ENCODE measurements around the gene CTTNBP2.

DNA sequence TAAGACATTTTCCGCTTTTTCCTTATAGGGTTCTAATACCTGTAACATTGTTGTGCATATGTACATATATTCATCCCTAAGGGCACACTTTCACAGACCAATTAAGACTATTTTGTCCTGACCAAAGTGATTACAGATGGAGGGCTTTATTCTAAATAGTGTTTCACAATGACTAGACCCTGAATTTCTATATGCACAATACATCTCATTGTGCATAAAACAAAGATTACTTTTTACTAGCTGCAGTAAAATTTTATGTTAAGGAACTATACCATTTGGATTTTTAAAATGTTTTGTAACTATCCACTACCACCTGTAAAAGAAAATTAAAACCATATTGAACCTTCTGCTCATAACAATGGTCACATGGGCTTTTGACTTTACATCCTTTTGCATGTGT lies 87.8 kb downstream of the CTTNBP2 start:
- TF ChIP-seq, protein P1, sequence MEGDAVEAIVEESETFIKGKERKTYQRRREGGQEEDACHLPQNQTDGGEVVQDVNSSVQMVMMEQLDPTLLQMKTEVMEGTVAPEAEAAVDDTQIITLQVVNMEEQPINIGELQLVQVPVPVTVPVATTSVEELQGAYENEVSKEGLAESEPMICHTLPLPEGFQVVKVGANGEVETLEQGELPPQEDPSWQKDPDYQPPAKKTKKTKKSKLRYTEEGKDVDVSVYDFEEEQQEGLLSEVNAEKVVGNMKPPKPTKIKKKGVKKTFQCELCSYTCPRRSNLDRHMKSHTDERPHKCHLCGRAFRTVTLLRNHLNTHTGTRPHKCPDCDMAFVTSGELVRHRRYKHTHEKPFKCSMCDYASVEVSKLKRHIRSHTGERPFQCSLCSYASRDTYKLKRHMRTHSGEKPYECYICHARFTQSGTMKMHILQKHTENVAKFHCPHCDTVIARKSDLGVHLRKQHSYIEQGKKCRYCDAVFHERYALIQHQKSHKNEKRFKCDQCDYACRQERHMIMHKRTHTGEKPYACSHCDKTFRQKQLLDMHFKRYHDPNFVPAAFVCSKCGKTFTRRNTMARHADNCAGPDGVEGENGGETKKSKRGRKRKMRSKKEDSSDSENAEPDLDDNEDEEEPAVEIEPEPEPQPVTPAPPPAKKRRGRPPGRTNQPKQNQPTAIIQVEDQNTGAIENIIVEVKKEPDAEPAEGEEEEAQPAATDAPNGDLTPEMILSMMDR (IDR thresholded peaks at IDR 0.05), result no peak
- no peak for TF ChIP-seq POLR2A (IDR thresholded peaks at IDR 0.05)
